Mesenchymal stem cell (in vitro differentiated cells and primary cell): ENCODE results near the gene WDR81.

Experiments used
- DNase-seq: peaks from one replicate; pipeline ENCODE4 v3.0.0-alpha.2; 2013
- H2AFZ ChIP-seq: one replicate; pipeline ENCODE4 v1.6.1; 2013; ENCODE audit warnings: low read depth, mild to moderate bottlenecking, control low read depth, inconsistent platforms, low read length, moderate library complexity
- H2AK5ac ChIP-seq: 2 replicates; pipeline ENCODE4 v1.6.1; 2013; ENCODE audit warnings: low read length, moderate library complexity, mild to moderate bottlenecking, inconsistent platforms; ENCODE audit not compliant: severe bottlenecking
- H2BK120ac ChIP-seq: one replicate; pipeline ENCODE4 v1.6.1; 2013; ENCODE audit warnings: low read depth, mild to moderate bottlenecking, inconsistent platforms, low read length, moderate library complexity
- H2BK12ac ChIP-seq, 2 experiments: one replicate each; pipeline ENCODE4 v1.6.1; 2013; ENCODE audit warnings: inconsistent platforms in 2 of 2, low read length in 2 of 2, mild to moderate bottlenecking in 2 of 2, moderate library complexity in 2 of 2, control low read depth in 1 of 2
- H2BK15ac ChIP-seq: one replicate; pipeline ENCODE4 v1.6.1; 2013; ENCODE audit warnings: mild to moderate bottlenecking, low read depth, inconsistent platforms; ENCODE audit not compliant: poor library complexity, severe bottlenecking
- H2BK5ac ChIP-seq: 2 replicates; pipeline ENCODE4 v1.6.1; 2013; ENCODE audit warnings: low read depth, mild to moderate bottlenecking, low read length, control low read depth, inconsistent platforms; ENCODE audit not compliant: poor library complexity, severe bottlenecking
- H3K14ac ChIP-seq, 2 experiments: one replicate each; pipeline ENCODE4 v1.6.1; 2013; ENCODE audit warnings: inconsistent platforms in 2 of 2, low read length in 2 of 2, control low read depth in 1 of 2, mild to moderate bottlenecking in 1 of 2, moderate library complexity in 1 of 2
- H3K18ac ChIP-seq, 2 experiments: one replicate each; pipeline ENCODE4 v1.6.1; 2013; ENCODE audit warnings: inconsistent platforms in 2 of 2, low read length in 2 of 2, control low read depth in 1 of 2, low read depth in 1 of 2, mild to moderate bottlenecking in 1 of 2
- H3K23ac ChIP-seq, 2 experiments: one replicate each; pipeline ENCODE4 v1.6.1; 2013; ENCODE audit warnings: inconsistent platforms in 2 of 2, low read length in 2 of 2, mild to moderate bottlenecking in 2 of 2, moderate library complexity in 2 of 2, control low read depth in 1 of 2
- H3K27ac ChIP-seq: 2 replicates; pipeline ENCODE4 v1.5.1; 2013; ENCODE audit warnings: mild to moderate bottlenecking, moderate library complexity, low read length, control low read depth, inconsistent platforms; ENCODE audit not compliant: poor library complexity, severe bottlenecking
- H3K27me3 ChIP-seq, 2 experiments: 2 replicates each; pipeline versions ENCODE4 v1.6.1 to v1.7.0; 2013; ENCODE audit warnings: low read length in 2 of 2, mild to moderate bottlenecking in 2 of 2, moderate library complexity in 2 of 2, control low read depth in 1 of 2, inconsistent platforms in 1 of 2; ENCODE audit not compliant: control insufficient read depth in 1 of 2, insufficient read depth in 1 of 2
- H3K36me3 ChIP-seq, 2 experiments: 2 replicates each; pipeline versions ENCODE4 v1.6.1 to v1.7.0; 2013; ENCODE audit warnings: low read length in 2 of 2, control low read depth in 1 of 2, inconsistent platforms in 1 of 2, low read depth in 1 of 2, mild to moderate bottlenecking in 1 of 2; ENCODE audit not compliant: insufficient read depth in 2 of 2, control insufficient read depth in 1 of 2
- H3K4ac ChIP-seq, 2 experiments: one replicate each; pipeline ENCODE4 v1.6.1; 2013; ENCODE audit warnings: inconsistent platforms in 2 of 2, low read length in 2 of 2, mild to moderate bottlenecking in 2 of 2, moderate library complexity in 2 of 2, control low read depth in 1 of 2, low read depth in 1 of 2
- H3K4me1 ChIP-seq: 2 replicates; pipeline ENCODE4 v1.6.1; 2013; ENCODE audit warnings: low read depth, low read length, control low read depth; ENCODE audit not compliant: control insufficient read depth, insufficient read depth
- H3K4me2 ChIP-seq: 2 replicates; pipeline ENCODE4 v1.6.1; 2013; ENCODE audit warnings: low read length, mild to moderate bottlenecking, inconsistent platforms; ENCODE audit not compliant: poor library complexity, severe bottlenecking
- H3K4me3 ChIP-seq, 2 experiments: 2 replicates each; pipeline versions ENCODE4 v1.5.1 to v1.7.0; 2013; ENCODE audit warnings: low read length in 2 of 2, mild to moderate bottlenecking in 2 of 2, control low read depth in 1 of 2, low read depth in 1 of 2; ENCODE audit not compliant: insufficient read depth in 1 of 2
- H3K79me1 ChIP-seq: replicated peaks from 2 replicates; pipeline ENCODE4 v1.6.1; 2013; ENCODE audit warnings: mild to moderate bottlenecking, control low read depth, low read length, inconsistent platforms; ENCODE audit not compliant: poor library complexity, severe bottlenecking
- H3K9ac ChIP-seq: 2 replicates; pipeline ENCODE4 v1.7.0; 2013; ENCODE audit warnings: mild to moderate bottlenecking, low read length, moderate library complexity
- H3K9me3 ChIP-seq: 2 replicates; pipeline ENCODE4 v1.7.0; 2013; ENCODE audit warnings: mild to moderate bottlenecking, low read length; ENCODE audit not compliant: control insufficient read depth
- H4K8ac ChIP-seq: one replicate; pipeline ENCODE4 v1.6.1; 2013; ENCODE audit warnings: inconsistent platforms, mild to moderate bottlenecking, low read length, moderate library complexity
- H4K91ac ChIP-seq: one replicate; pipeline ENCODE4 v1.6.1; 2013; ENCODE audit warnings: mild to moderate bottlenecking, low read length, inconsistent platforms
- WGBS: methylation state at CpG from one replicate; pipeline ENCODE4 v1.1.7; 2013; ENCODE audit warnings: mixed read lengths; 5-methylcytosine and 5-hydroxymethylcytosine counted together

The WDR81 gene

DNA sequence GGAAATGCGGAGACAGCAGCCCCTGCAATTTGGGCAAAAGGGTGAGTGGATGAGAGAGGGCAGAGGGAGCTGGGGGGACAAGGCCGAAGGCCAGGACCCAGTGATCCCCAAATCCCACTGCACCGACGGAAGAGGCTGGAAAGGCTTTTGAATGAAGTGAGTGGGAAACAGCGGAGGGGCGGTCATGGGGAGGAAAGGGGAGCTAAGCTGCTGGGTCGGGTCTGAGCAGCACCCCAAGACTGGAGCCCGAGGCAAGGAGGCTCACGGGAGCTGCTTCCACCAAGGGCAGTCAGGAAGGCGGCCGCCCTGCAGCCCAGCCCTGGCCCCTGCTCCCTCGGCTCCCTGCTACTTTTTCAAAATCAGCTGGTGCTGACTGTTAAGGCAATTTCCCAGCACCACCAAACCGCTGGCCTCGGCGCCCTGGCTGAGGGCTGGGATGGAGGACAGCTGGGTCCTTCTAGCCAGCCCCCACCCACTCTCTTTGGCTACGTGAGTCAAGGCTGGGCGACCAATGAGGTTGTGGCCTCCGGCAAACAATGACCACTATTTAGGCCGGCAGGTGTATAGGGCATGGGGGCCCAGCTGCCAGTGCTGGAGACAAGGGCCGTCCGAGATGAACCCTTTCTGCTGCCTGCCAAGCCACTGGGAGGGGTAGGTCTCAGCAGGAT is 37.9 kb downstream of the WDR81 start:
- H3K36me3 ChIP-seq = peaks cover 2 to 10% of the 10 kb centered on the region in 2 experiments
- peak overlapping the region; percentile 74 for H2BK15ac ChIP-seq
- H3K18ac ChIP-seq = peak overlapping the region; percentile 73 to 85
- peak overlapping the region; percentile 23 to 88 for H2BK12ac ChIP-seq
- H3K4me1 ChIP-seq = peaks cover 24% of the 10 kb centered on the region
- H3K23ac ChIP-seq = peak overlapping the region in 1 of 2 experiments; percentile 15
- H2BK120ac ChIP-seq = peak overlapping the region; percentile 92
- H3K27ac ChIP-seq = no peak overlapping the region
- peak overlapping the region; percentile 68 to 69 for H3K4ac ChIP-seq
- no peak overlapping the region for H2AK5ac ChIP-seq
- H3K79me1 ChIP-seq = no peaks in the 10 kb centered on the region
- 72% methylated on average over 21 of the region's 21 CpGs for WGBS
- peak overlapping the region; percentile 13 for H3K4me2 ChIP-seq
- no peak for DNase-seq
- no peak overlapping the region for H2BK5ac ChIP-seq
- H4K8ac ChIP-seq = peak overlapping the region; percentile 20
- H3K9me3 ChIP-seq = no peaks in the 10 kb centered on the region
- H3K4me3 ChIP-seq = peak overlapping the region in 1 of 2 experiments; percentile 97
- peak overlapping the region; percentile 90 for H3K9ac ChIP-seq
- no peaks in the 10 kb centered on the region for H3K27me3 ChIP-seq
- peak overlapping the region; percentile 69 for H4K91ac ChIP-seq
- H3K14ac ChIP-seq = peak overlapping the region in 1 of 2 experiments; percentile 72
- H2AFZ ChIP-seq = peak overlapping the region; percentile 11

- Histone ChIP-seq H2BK15ac (peak overlapping the region; percentile 74), H3K23ac (no peak overlapping the region), H2BK12ac (peak overlapping the region; percentile 66 to 88), H2BK120ac (peak overlapping the region; percentile 92), H2AFZ (peak overlapping the region; percentile 30), H3K4ac (peak overlapping the region; percentile 68 to 69), H3K14ac (peak overlapping the region in 1 of 2 experiments; percentile 68), H3K4me3 (peak overlapping the region in 1 of 2 experiments; percentile 97), H4K91ac (peak overlapping the region; percentile 91), H3K9me3 (no peaks in the 10 kb centered on the region), H3K4me1 (peaks cover 23% of the 10 kb centered on the region), H3K27ac (no peak overlapping the region), H2AK5ac (peak overlapping the region; percentile 61), H3K27me3 (no peaks in the 10 kb centered on the region), H3K4me2 (peak overlapping the region; percentile 13), H2BK5ac (no peak overlapping the region), H3K36me3 (peaks cover 2 to 16% of the 10 kb centered on the region in 2 experiments), H3K79me1 (no peaks in the 10 kb centered on the region), H3K9ac (peak overlapping the region; percentile 90), H3K18ac (peak overlapping the region; percentile 73 to 85), H4K8ac (peak overlapping the region; percentile 20)
- WGBS = 54% methylated on average over 22 of the region's 22 CpGs
- DNase-seq = peak; percentile 37
These were observed 38.7 kb downstream of the WDR81 start for GRCh38 chr17:1762901-1763898.

DNA sequence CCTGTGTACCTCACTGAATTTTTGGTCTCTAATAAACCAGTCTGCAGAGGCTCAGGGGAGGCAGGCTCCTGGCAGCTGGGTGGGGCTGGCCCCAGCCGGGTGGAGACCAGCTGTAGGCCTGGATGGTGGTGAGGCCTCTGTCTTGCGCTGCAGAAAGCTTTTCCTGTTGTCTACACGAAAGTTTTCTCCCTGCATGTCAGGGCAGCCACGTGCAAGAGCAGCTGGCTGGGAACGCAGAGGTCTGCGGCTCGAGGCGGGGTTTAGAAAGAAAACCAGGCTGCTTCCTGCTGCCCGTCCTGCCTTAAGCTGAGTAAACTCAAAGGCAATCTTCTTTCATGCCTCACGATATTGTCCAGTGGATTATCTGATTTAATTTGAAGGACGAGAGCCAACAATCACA is 39.8 kb downstream of the WDR81 start:
- no peak overlapping the region for H2BK15ac ChIP-seq
- H2AK5ac ChIP-seq = no peak overlapping the region
- H4K91ac ChIP-seq = peak overlapping the region; percentile 57
- H2BK120ac ChIP-seq = no peak overlapping the region
- peak; percentile 85 for DNase-seq
- peak overlapping the region in 1 of 2 experiments; percentile 97 for H3K4me3 ChIP-seq
- WGBS = 50% methylated on average over 11 of the region's 11 CpGs
- no peak overlapping the region for H2BK5ac ChIP-seq
- H3K9me3 ChIP-seq = no peaks in the 10 kb centered on the region
- H2BK12ac ChIP-seq = peak overlapping the region; percentile 83 to 88
- H3K4me2 ChIP-seq = no peak overlapping the region
- peaks cover 2 to 17% of the 10 kb centered on the region in 2 experiments for H3K36me3 ChIP-seq
- no peaks in the 10 kb centered on the region for H3K79me1 ChIP-seq
- no peak overlapping the region for H3K4ac ChIP-seq
- H3K27ac ChIP-seq = peak overlapping the region; percentile 4
- peak overlapping the region; percentile 82 to 85 for H3K18ac ChIP-seq
- H3K14ac ChIP-seq = no peak overlapping the region
- H3K27me3 ChIP-seq = no peaks in the 10 kb centered on the region
- peaks cover 23% of the 10 kb centered on the region for H3K4me1 ChIP-seq
- H3K9ac ChIP-seq = peak overlapping the region; percentile 90
- H2AFZ ChIP-seq = peak overlapping the region; percentile 11
- H3K23ac ChIP-seq = peak overlapping the region in 1 of 2 experiments; percentile 62
- H4K8ac ChIP-seq = peak overlapping the region; percentile 3
